RWPE2 (cell line): ENCODE data around the gene CYP20A1.

Source experiments
- ATAC-seq: fragments of 200-7000 bp; cut with Tn5 transposase; 3 replicates; pipeline ENCODE4 v1.9.1; 2021; ENCODE audit warnings: low read depth
- DNase-seq: peaks from one replicate; pipeline ENCODE4 v3.0.0-alpha.2; 2020; ENCODE audit warnings: low spot score
- H3K27ac ChIP-seq: fragments of 450-650 bp; 2 replicates; pipeline ENCODE4 v1.5.1; 2017; ENCODE audit warnings: mild to moderate bottlenecking; ENCODE audit not compliant: poor library complexity, severe bottlenecking
- H3K27me3 ChIP-seq: fragments of 250-450 bp; sonication (Bioruptor Pico); 2 replicates; pipeline ENCODE4 v1.5.1; 2021; ENCODE audit warnings: mild to moderate bottlenecking, moderate library complexity; ENCODE audit not compliant: insufficient read depth, poor library complexity, severe bottlenecking
- H3K36me3 ChIP-seq: fragments of 250-450 bp; sonication (Bioruptor Pico); 2 replicates; pipeline ENCODE4 v1.5.1; 2020; ENCODE audit warnings: low read depth, mild to moderate bottlenecking, moderate library complexity
- H3K4me1 ChIP-seq: fragments of 250-450 bp; sonication (Bioruptor Pico); 2 replicates; pipeline ENCODE4 v1.5.1; 2021; ENCODE audit warnings: mild to moderate bottlenecking, moderate library complexity; ENCODE audit not compliant: insufficient read depth, poor library complexity, severe bottlenecking
- H3K4me3 ChIP-seq: fragments of 250-450 bp; sonication (Bioruptor Pico); 2 replicates; pipeline ENCODE4 v1.5.1; 2021; ENCODE audit warnings: mild to moderate bottlenecking, moderate library complexity; ENCODE audit not compliant: severe bottlenecking
- H3K9me3 ChIP-seq: fragments of 250-450 bp; sonication (Bioruptor Pico); 2 replicates; pipeline ENCODE4 v1.5.1; 2021; ENCODE audit warnings: mild to moderate bottlenecking, moderate library complexity; ENCODE audit not compliant: severe bottlenecking
- CTCF ChIP-seq: fragments of 450-650 bp; IDR thresholded peaks from one replicate; pipeline ENCODE4 v1.5.1; 2017; ENCODE audit warnings: mild to moderate bottlenecking, moderate library complexity; ENCODE audit not compliant: poor library complexity, severe bottlenecking

Gene CYP20A1

GRCh38 chr2:203237346-203238238 is 1.2 kb upstream of the CYP20A1 start:
- H3K27ac ChIP-seq = no peak overlapping the region
- peaks cover 9% of the 10 kb centered on the region; the same call in 1 of the 2 replicates for H3K36me3 ChIP-seq
- peak overlapping the region; percentile 72 for H3K4me3 ChIP-seq
- H3K27me3 ChIP-seq = no peaks in the 10 kb centered on the region
- H3K9me3 ChIP-seq = no peaks in the 10 kb centered on the region
- TF ChIP-seq CTCF = no peak
- ATAC-seq (no peak), DNase-seq (no peak)
- peaks cover 4% of the 10 kb centered on the region for H3K4me1 ChIP-seq

GRCh38 chr2:203238292-203238703 is 520 bp upstream of the CYP20A1 start:
- no peak; the same call in 2 of the 3 replicates for ATAC-seq
- Histone ChIP-seq H3K27me3 (no peaks in the 10 kb centered on the region), H3K4me1 (peaks cover 4% of the 10 kb centered on the region), H3K4me3 (peak overlapping the region; percentile 72), H3K27ac (peak overlapping the region; percentile 64), H3K9me3 (no peaks in the 10 kb centered on the region), H3K36me3 (peaks cover 9% of the 10 kb centered on the region; the same call in 1 of the 2 replicates)
- DNase-seq = no peak
- no peak for TF ChIP-seq CTCF

- no peak overlapping the region for H3K4me3 ChIP-seq
- ATAC-seq = no peak
- no peak for TF ChIP-seq CTCF
- H3K27ac ChIP-seq = no peak overlapping the region
- no peak for DNase-seq
- peaks cover 4% of the 10 kb centered on the region for H3K4me1 ChIP-seq
- H3K9me3 ChIP-seq = no peaks in the 10 kb centered on the region
- H3K36me3 ChIP-seq = peaks cover 12% of the 10 kb centered on the region
- H3K27me3 ChIP-seq = no peaks in the 10 kb centered on the region
Observed at GRCh38 chr2:203240491-203240890, 1.7 kb downstream of the CYP20A1 start.

GRCh38 chr2:203242518-203242917 is 3.7 kb downstream of the CYP20A1 start:
- Histone ChIP-seq H3K36me3 (peaks cover 32% of the 10 kb centered on the region), H3K4me1 (peaks cover 4% of the 10 kb centered on the region), H3K4me3 (no peak overlapping the region), H3K27me3 (no peaks in the 10 kb centered on the region), H3K9me3 (no peaks in the 10 kb centered on the region), H3K27ac (no peak overlapping the region)
- TF ChIP-seq CTCF = no peak
- no peak for DNase-seq
- no peak for ATAC-seq

- Histone ChIP-seq H3K4me3 (no peak overlapping the region), H3K27me3 (no peaks in the 10 kb centered on the region), H3K27ac (no peak overlapping the region), H3K9me3 (no peaks in the 10 kb centered on the region), H3K36me3 (peaks cover 56% of the 10 kb centered on the region), H3K4me1 (no peaks in the 10 kb centered on the region)
- TF ChIP-seq CTCF = no peak
- ATAC-seq = no peak
- DNase-seq = no peak
Observed at GRCh38 chr2:203246646-203247045, 7.8 kb downstream of the CYP20A1 start.
